ENCODE results near the gene TNFRSF8. TPM values are rescaled to one million over a fixed set of nuclear protein-coding genes. Genes with fewer than 3 reads are reported as not detected.

TNFRSF8 gene
- total RNA-seq (1 to 10 TPM in 1 of 2 donors, under 1 TPM in 1; 0.99 to 2.8 TPM), polyA plus RNA-seq (ENCODE audit: insufficient read length in 6 of 6) (under 1 TPM; 0.11 to 0.34 (median 0.18) TPM)
- long read RNA-seq, donor 1, result 0 reads
- long read RNA-seq, donor 2, result 0 reads
- long read RNA-seq, donor 3, result 0 reads
- long read RNA-seq, donor 4, result 0 reads
- long read RNA-seq, donor 5, result 0 reads
- long read RNA-seq, donor 6, result 0 reads
- long read RNA-seq, donor 7, result 0 reads
- long read RNA-seq, donor 8, result 0 reads
- long read RNA-seq, donor 9, result 0 reads
- long read RNA-seq, donor 10, partial matches to known transcripts, result 0 of 3 reads
- long read RNA-seq, donor 10, other reads (novel, unspliced or antisense), result 3 of 3 reads
- long read RNA-seq, donor 11, result 0 reads
- long read RNA-seq, donor 12, result 0 reads

DNA sequence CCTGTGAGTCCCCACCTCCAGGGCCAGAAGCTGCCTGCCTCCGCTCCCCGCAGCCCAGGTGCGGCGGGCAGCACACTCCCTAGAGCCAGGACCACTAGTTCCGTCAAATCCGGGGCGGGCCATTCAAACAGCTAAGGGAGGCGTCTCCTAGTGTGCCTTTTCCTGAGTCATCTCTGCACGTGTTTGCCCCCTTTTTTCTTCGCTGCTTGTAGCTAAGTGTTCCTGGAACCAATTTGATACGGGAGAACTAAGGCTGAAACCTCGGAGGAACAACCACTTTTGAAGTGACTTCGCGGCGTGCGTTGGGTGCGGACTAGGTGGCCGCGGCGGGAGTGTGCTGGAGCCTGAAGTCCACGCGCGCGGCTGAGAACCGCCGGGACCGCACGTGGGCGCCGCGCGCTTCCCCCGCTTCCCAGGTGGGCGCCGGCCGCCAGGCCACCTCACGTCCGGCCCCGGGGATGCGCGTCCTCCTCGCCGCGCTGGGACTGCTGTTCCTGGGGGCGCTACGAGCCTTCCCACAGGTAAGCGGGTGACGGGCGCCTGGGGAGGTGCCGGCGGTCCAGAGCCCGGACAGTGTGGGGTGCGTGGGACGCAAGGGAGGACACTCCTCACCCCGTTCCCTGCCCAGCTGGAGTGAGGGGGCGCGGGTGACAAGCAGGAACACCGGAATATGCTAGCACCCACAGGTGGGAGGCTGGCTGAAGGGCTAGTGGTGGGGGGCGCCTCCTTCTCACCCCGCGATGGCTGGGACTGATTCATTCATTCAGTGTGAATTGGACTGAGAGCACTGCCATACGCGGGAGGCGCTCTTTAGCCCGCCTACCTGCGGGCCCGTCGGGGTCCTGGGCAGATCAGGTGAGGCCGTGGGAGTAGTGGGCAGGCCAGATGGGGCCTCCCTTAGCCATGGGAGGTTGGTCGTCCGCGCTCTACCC is at the start of gene TNFRSF8:
TNFRSF8 (plus strand) TSS at position 163 of the 932 bp plus-strand sequence; CDS start at position 459, 296 bp downstream.
- Histone ChIP-seq H3K27ac (no peak within 1 kb of the TSS), H3K4me1 (peaks cover 9 to 13% of the 10 kb centered on the region in 2 donors), H3K9me3 (no peaks in the 10 kb centered on the region), H3K4me3 (no peak within 1 kb of the TSS), H3K36me3 (no peaks in the 10 kb centered on the region), H3K27me3 (peaks cover 21 to 82% of the 10 kb centered on the region in 2 donors)
- DNase-seq (peak in 1 of 4 donors; percentile 61), ATAC-seq (no peak)
- no peak for TF ChIP-seq CTCF (IDR thresholded peaks at IDR 0.05)
- intact Hi-C loops (cut with DNase I), result no loop called here

DNA sequence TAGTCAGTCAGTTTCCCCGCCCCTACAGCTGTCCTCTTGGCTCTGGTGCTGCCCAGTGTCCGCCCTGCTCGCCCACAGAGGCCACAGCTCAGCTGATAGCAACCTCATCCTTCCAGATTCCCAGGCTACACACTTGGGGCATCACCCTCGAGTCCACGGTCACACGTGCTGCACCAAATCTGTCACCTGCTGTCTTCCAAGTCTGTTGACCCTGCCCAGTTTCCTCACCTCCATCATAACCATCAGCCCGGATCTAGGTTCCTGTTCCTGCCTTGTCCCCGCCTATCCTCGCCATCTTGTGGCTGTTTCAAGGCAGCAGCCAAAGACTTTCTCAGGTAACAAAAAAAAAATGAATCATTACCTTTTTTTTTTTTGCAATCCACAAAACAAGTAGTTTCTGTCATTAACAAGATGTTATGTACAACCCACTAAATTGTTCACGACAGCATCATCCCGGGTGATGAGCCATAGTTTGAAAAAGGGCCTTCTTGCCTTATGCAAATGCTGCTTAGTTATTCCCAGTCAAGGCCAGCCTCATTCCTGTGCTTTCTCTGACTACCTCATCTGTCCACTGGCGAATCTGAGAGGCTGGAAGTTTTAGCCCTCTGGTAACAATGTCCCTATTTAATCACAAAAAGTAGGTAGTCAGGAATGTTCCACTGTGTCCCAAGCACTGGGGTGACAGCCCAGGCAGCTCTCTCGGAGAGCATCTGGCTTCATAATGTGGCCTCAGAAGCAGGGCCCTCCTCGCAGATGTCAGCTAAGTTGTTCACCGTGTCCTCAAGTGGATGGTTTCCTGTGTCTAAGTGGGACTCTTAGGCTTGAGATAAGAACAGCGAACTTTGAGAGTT is 48.7 kb upstream of the TNFRSF8 start:
- Histone ChIP-seq H3K27me3 (no peaks in the 10 kb centered on the region), H3K4me1 (peaks cover 0 to 9% of the 10 kb centered on the region in 2 donors), H3K9me3 (no peaks in the 10 kb centered on the region), H3K27ac (peak overlapping the region; percentile 28 to 69), H3K4me3 (no peak overlapping the region), H3K36me3 (peaks cover 0 to 40% of the 10 kb centered on the region in 2 donors)
- DNase-seq (peak in 3 of 4 donors; percentile 24 to 53 (median 45)), ATAC-seq (peak; percentile 58)
- no peak for TF ChIP-seq CTCF (IDR thresholded peaks at IDR 0.05)
- intact Hi-C loops (cut with DNase I), result no loop called here

DNA sequence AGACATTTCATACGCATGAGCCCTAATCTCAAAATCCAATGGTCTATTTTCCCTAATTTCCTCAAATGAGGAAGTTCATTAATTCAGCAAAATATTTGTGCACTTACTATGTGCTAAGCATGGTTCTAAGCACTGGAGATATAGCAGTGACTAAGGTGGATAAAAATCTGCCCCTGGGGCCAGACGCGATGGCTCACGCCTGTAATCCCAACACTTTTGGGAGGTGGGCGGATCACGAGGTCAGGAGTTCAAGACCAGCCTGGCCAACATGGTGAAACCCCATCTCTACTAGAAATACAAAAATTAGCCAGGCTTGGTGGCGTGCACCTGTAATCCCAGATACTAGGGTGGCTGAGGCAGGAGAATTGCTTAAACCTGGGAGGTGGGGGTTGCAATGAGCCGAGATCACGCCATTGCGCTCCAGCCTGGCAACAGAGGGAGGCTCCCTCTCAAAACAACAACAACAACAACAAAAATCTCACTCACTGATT is 48.1 kb upstream of the TNFRSF8 start:
- ATAC-seq (peak; percentile 0), DNase-seq (peak in 1 of 4 donors; percentile 39)
- H3K27ac ChIP-seq, result peak overlapping the region; percentile 69 to 73
- H3K27me3 ChIP-seq, result no peaks in the 10 kb centered on the region
- no peaks in the 10 kb centered on the region for H3K9me3 ChIP-seq
- no peak for TF ChIP-seq CTCF (IDR thresholded peaks at IDR 0.05)
- no peak overlapping the region for H3K4me3 ChIP-seq
- H3K36me3 ChIP-seq, result peaks cover 0 to 33% of the 10 kb centered on the region in 2 donors
- intact Hi-C loops (cut with DNase I), result no loop called here
- peaks cover 2 to 12% of the 10 kb centered on the region in 2 donors for H3K4me1 ChIP-seq

DNA sequence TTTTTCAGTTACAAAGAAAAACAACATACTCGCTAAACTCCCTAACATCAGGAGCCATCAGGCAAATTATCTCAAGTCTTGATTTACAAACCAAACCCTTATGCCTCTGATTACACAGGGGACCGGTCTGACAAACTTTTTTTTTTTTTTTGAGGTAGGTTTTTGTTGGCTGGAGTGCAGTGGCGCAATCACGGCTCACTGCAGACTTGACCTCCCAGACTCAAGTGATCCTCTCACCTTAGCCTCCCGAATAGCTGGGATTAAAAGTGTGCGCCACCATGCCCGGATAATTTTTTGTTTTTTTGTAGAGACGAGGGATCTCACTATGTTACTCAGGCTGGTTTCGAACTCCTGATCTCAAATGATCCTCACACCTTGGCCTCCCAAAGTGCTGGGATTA is 47.6 kb upstream of the TNFRSF8 start:
- intact Hi-C loops (cut with DNase I), result no loop called here
- Histone ChIP-seq H3K27me3 (no peaks in the 10 kb centered on the region), H3K9me3 (no peaks in the 10 kb centered on the region), H3K27ac (peak overlapping the region; percentile 69 to 73), H3K36me3 (peaks cover 0 to 29% of the 10 kb centered on the region in 2 donors), H3K4me3 (no peak overlapping the region), H3K4me1 (peaks cover 7 to 17% of the 10 kb centered on the region in 2 donors)
- no peak for TF ChIP-seq CTCF (IDR thresholded peaks at IDR 0.05)
- peak in 1 of 4 donors; percentile 30 for DNase-seq
- peak; percentile 3 for ATAC-seq
